ENCODE results near the gene CENPM. TPM values are rescaled to one million over a fixed set of nuclear protein-coding genes. Genes with fewer than 3 reads are reported as not detected.

The CENPM gene
- total RNA-seq, 1 donor from 2014 or later, result 0.52 TPM

Small RNA genes lying within 50 kb of the gene (microRNA-seq; reads per million reads assigned to microRNA genes)
- gene MIR33A (ENCODE audit: borderline number of aligned reads), result 12.7 reads per million, percentile 9 among the genes with 10 or more reads in this experiment

Other genes starting within 250 kb of the CENPM start
- 0.57 TPM for gene MEI1, start 247.6 kb downstream of the CENPM start, total RNA-seq
- gene CCDC134, start 146.5 kb downstream of the CENPM start, total RNA-seq, result 5.9 TPM
- 89.7 TPM for gene SREBF2, start 114.0 kb downstream of the CENPM start, total RNA-seq
- 10.2 TPM for gene SHISA8, start 32.1 kb downstream of the CENPM start, total RNA-seq
- gene TNFRSF13C, start 20.3 kb downstream of the CENPM start, total RNA-seq, result 1.6 TPM
- gene SEPTIN3, start 22.3 kb upstream of the CENPM start, total RNA-seq, result 0.22 TPM
- 0.47 TPM for gene WBP2NL, start 51.6 kb upstream of the CENPM start, total RNA-seq
- gene NAGA, start 123.7 kb upstream of the CENPM start, total RNA-seq, result 13.4 TPM
- 2.7 TPM for gene PHETA2, start 127.1 kb upstream of the CENPM start, total RNA-seq
- gene SMDT1, start 132.5 kb upstream of the CENPM start, total RNA-seq, result 165 TPM
- gene NDUFA6, start 143.6 kb upstream of the CENPM start, total RNA-seq, result 316 TPM
- not detected for gene CYP2D6, start 183.7 kb upstream of the CENPM start, total RNA-seq